ENCODE data around the gene RAB3C.

Gene RAB3C

DNA sequence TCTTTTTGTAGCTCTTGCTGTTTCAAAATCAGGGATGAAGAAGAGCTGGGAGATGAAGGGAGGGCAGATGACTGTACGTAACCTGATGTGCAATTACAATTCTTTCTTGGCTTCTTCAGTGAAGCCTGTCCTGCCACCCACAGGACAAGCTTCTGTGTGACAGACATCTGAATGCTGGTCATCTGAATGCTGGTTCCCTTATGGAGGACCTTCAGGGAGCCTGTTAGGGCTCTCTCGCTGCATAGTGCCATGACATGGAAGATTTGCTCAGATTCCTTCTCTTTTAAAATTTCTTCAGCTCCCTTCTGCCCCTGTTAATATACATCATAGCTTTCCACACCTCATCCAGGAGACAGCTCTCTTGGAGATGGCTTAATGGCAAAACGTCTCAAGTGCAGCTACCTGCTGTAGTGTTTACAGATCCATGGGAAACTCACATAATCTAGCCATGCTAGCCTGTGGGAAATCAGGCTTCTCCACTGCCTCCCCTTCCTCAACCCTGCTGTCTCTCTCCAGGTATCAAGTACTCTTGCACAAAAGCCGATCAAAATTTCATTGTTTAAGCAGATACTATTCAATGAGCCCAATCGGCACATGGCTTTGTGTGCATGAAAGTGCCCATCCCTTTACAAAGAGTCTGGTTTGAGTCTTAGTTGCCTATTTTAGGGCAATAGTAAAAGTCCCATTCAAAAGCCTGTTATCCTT, 134.6 kb downstream of the RAB3C start:
- H3K9me3 Mint-ChIP-seq = peaks cover 15% of the 10 kb centered on the region
- no peak overlapping the region for H3K4me3 Mint-ChIP-seq
- H3K27me3 Mint-ChIP-seq (ENCODE audit: low read depth, poor library complexity) = peaks cover 9% of the 10 kb centered on the region
- H3K36me3 Mint-ChIP-seq (ENCODE audit: low read depth) = no peaks in the 10 kb centered on the region
- no peaks in the 10 kb centered on the region for H3K4me1 Mint-ChIP-seq
- no peak for DNase-seq
- TF ChIP-seq, protein P1, sequence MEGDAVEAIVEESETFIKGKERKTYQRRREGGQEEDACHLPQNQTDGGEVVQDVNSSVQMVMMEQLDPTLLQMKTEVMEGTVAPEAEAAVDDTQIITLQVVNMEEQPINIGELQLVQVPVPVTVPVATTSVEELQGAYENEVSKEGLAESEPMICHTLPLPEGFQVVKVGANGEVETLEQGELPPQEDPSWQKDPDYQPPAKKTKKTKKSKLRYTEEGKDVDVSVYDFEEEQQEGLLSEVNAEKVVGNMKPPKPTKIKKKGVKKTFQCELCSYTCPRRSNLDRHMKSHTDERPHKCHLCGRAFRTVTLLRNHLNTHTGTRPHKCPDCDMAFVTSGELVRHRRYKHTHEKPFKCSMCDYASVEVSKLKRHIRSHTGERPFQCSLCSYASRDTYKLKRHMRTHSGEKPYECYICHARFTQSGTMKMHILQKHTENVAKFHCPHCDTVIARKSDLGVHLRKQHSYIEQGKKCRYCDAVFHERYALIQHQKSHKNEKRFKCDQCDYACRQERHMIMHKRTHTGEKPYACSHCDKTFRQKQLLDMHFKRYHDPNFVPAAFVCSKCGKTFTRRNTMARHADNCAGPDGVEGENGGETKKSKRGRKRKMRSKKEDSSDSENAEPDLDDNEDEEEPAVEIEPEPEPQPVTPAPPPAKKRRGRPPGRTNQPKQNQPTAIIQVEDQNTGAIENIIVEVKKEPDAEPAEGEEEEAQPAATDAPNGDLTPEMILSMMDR (IDR thresholded peaks at IDR 0.05) = no peak
- H3K27ac Mint-ChIP-seq = no peak overlapping the region

DNA sequence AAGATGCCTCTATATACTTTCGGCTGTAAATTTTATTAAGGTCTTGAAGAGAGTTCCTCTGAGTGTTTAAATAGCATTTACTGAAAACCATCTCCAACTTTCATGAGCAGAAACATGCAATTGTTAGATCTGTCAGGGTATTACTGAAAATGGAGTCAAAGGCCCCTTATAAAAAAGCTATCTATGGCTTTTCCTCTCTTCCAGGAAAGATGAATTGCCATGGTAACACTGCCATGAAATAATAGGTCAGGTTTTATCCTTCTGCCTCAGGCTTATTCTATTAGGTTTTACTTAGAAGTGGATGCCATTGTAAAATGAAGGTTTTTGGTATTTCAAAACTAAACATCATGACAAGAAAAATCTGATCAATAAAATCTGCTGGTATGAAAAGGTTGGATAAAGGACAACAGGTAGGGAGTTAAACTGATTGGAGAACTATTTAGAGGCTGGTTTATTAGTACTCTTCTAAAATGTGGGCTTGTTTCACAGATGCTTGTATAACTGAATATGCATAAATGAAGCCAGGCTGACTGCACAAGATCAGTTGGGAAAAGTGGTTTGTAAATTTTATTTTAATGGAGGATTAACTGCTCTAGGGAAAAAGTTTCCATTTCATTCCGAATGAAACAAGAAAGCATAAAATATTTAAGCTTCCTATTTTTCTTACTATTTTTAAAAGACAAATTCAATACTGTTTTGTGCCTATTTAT, 135.5 kb downstream of the RAB3C start:
- TF ChIP-seq, protein P1 (IDR thresholded peaks at IDR 0.05) = no peak
- H3K4me1 Mint-ChIP-seq = no peaks in the 10 kb centered on the region
- no peak for DNase-seq
- H3K27ac Mint-ChIP-seq = no peak overlapping the region
- H3K36me3 Mint-ChIP-seq (ENCODE audit: low read depth) = no peaks in the 10 kb centered on the region
- peaks cover 7% of the 10 kb centered on the region for H3K9me3 Mint-ChIP-seq
- no peak overlapping the region for H3K4me3 Mint-ChIP-seq
- peaks cover 9% of the 10 kb centered on the region for H3K27me3 Mint-ChIP-seq (ENCODE audit: low read depth, poor library complexity)

DNA sequence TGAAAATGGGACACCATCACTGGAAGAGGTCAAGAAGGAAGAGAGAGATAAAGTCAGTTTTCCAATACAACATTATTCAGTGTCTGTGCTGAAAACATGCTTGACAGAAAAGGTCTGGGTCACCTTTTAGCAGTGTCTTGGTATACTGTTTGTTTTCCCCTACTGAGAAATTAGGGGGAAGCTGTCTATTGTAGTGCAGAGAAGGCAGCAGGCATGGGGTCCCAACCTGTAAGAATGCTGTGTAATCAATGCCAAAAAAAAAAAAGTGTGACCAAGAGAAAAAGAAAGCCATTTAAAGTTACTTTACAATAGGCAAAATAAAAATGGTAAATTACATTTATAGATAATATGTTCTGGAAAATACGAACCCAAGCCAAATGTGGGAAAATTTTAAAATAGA, 139.3 kb downstream of the RAB3C start:
- Mint-ChIP-seq H3K4me3 (no peak overlapping the region), H3K27ac (no peak overlapping the region), H3K27me3 (ENCODE audit: low read depth, poor library complexity) (peaks cover 6% of the 10 kb centered on the region), H3K9me3 (peaks cover 9% of the 10 kb centered on the region), H3K4me1 (no peaks in the 10 kb centered on the region), H3K36me3 (ENCODE audit: low read depth) (no peaks in the 10 kb centered on the region)
- no peak for DNase-seq
- TF ChIP-seq, protein P1 (IDR thresholded peaks at IDR 0.05) = no peak

DNA sequence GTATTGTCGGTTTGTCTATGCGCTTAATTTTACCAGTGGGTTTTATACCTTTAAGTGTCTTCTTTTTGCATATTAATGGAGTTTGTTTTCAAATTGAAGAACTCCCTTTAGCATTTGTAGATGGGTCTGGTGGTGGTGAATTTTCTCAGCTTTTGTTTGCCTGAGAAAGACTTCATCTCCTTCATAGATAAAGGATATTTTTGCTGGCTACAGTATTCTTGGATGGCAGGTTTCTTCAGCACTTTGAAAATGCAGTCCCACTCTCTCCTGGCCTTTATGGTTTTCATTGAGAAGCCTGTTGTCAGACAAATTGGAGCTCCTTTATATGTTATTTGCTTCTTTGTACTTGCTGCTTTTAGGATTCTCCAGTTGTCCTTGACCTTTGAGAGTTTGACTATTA, 142.1 kb downstream of the RAB3C start:
- DNase-seq = no peak
- Mint-ChIP-seq H3K27ac (no peak overlapping the region), H3K27me3 (ENCODE audit: low read depth, poor library complexity) (peaks cover 10% of the 10 kb centered on the region), H3K4me3 (no peak overlapping the region), H3K4me1 (no peaks in the 10 kb centered on the region), H3K36me3 (ENCODE audit: low read depth) (no peaks in the 10 kb centered on the region), H3K9me3 (peaks cover 9% of the 10 kb centered on the region)
- TF ChIP-seq, protein P1 (IDR thresholded peaks at IDR 0.05) = no peak

DNA sequence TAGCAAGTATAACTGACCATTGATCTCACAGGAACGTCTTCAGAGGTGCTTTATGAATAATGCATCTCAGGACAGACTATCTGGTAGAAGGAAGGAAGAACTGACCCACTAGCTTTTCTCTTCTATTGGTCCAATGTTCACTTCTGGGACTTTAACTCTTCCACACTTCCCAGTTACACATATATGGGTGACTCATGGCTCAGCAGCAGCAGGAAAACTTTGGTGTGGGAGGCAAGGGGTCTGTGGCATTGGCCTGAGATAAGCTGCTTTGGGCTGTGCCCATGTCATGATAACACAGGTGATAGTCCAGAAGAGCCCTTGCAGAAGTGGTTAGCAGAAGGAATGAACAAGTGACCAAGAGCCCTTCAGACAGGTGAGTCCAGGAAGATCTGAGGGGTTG, 148.8 kb downstream of the RAB3C start:
- H3K4me1 Mint-ChIP-seq = peaks cover 4% of the 10 kb centered on the region
- no peak overlapping the region for H3K27ac Mint-ChIP-seq
- no peaks in the 10 kb centered on the region for H3K36me3 Mint-ChIP-seq (ENCODE audit: low read depth)
- peaks cover 2% of the 10 kb centered on the region for H3K9me3 Mint-ChIP-seq
- peaks cover 4% of the 10 kb centered on the region for H3K27me3 Mint-ChIP-seq (ENCODE audit: low read depth, poor library complexity)
- TF ChIP-seq, protein P1 (IDR thresholded peaks at IDR 0.05) = no peak
- no peak overlapping the region for H3K4me3 Mint-ChIP-seq
- no peak for DNase-seq

DNA sequence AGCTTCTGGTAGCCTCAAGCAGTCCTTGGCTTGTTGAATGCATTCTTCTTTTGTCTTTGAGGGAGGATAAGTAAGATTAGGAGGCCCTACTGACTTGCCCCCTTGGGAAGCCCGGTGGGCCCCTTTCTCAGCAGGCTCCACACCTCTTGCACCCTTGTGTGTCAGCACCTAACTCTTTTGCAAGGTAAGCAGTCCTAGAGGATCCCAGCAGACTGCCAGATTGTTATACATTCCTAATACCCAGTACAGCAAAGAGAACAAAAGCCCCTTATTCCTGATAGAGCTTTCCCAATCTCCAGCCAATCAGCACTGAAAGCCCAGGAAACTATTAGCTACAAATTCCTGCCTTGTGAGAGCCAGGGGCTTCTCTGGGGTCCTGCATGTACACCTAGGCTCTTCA, 152.8 kb downstream of the RAB3C start:
- TF ChIP-seq, protein P1 (IDR thresholded peaks at IDR 0.05) = no peak
- no peaks in the 10 kb centered on the region for H3K27me3 Mint-ChIP-seq (ENCODE audit: low read depth, poor library complexity)
- H3K4me3 Mint-ChIP-seq = no peak overlapping the region
- no peaks in the 10 kb centered on the region for H3K9me3 Mint-ChIP-seq
- no peak for DNase-seq
- peaks cover 4% of the 10 kb centered on the region for H3K4me1 Mint-ChIP-seq
- H3K27ac Mint-ChIP-seq = no peak overlapping the region
- no peaks in the 10 kb centered on the region for H3K36me3 Mint-ChIP-seq (ENCODE audit: low read depth)
